ENCODE measurements around the gene GFER. TPM values are rescaled to one million over a fixed set of nuclear protein-coding genes. Genes with fewer than 3 reads are reported as not detected.

The GFER gene
- total RNA-seq, 1 donor = 8.6 TPM

DNA sequence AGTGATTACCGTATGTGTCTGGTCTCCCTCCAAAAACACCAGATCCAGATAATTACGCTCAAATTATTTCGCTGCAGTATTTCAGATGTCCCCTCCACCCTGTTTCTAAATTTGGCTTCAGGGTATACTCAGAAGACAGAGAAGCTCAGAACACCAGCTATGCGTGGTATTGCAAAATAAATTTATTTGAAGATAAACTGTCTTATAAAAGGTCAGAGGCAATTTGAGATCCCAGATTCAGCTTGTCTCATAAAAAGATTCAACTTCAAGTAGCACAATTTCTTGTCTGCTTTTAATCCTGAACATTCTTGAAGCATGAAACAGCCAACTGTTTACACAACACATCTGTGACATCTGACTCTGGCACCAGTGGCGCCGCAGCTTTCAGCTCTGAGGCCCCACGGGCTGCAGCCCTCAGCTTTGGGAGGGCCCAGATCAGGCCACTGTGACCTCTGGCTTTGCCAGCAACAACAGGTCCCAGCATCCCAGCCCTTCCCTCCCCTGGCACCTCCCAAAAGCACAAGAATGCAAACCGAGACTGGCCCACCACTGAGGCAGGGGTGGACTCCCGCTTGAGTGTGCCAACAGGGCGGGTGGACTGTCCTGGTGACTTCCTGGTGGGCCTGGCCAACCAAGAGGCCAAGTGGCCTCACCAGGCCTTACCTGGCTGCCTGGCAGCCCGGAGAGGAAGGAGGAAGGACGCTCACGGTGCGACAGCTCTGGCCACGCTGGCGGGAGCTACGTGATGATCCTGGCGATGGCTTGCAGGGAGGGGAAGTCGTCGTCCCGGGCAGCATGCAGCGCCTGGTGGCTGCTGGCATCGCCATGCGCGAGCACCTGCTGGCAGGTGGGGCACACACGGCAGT is 13.7 kb downstream of the GFER start:
- TF ChIP-seq, protein P1, sequence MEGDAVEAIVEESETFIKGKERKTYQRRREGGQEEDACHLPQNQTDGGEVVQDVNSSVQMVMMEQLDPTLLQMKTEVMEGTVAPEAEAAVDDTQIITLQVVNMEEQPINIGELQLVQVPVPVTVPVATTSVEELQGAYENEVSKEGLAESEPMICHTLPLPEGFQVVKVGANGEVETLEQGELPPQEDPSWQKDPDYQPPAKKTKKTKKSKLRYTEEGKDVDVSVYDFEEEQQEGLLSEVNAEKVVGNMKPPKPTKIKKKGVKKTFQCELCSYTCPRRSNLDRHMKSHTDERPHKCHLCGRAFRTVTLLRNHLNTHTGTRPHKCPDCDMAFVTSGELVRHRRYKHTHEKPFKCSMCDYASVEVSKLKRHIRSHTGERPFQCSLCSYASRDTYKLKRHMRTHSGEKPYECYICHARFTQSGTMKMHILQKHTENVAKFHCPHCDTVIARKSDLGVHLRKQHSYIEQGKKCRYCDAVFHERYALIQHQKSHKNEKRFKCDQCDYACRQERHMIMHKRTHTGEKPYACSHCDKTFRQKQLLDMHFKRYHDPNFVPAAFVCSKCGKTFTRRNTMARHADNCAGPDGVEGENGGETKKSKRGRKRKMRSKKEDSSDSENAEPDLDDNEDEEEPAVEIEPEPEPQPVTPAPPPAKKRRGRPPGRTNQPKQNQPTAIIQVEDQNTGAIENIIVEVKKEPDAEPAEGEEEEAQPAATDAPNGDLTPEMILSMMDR (IDR thresholded peaks at IDR 0.05; ENCODE audit: insufficient read depth, low read length) = no peak
- DNase-seq (ENCODE audit: low read depth) = no peak
- no peak overlapping the region for H3K4me3 ChIP-seq (ENCODE audit: low read depth, low read length)

DNA sequence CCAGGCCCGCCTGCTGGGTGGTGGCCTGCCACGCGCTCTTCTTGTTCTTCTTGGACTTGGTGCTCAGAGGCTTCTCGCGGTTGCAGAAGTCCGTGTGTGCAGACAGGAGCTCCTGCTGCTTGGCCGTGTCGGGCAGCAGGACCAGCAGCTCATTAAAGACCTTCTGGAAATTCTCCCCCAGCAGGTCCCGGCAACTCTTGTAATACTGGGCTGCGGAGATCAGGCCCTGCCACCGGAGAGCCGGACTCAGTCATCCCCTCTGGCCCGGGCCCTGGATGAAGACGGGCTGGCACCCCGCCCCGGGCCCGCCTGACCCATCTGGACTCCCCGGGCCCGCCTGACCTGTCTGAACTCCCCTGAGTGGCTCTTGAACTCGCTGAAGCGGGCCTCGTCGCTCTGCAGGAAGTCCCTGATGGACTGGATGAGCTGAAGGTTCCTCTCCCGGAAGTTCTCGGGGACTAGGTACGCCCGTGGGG is 14.4 kb downstream of the GFER start:
- H3K4me3 ChIP-seq (ENCODE audit: low read depth, low read length) = no peak overlapping the region
- DNase-seq (ENCODE audit: low read depth) = no peak
- TF ChIP-seq, protein P1 (IDR thresholded peaks at IDR 0.05; ENCODE audit: insufficient read depth, low read length) = no peak

DNA sequence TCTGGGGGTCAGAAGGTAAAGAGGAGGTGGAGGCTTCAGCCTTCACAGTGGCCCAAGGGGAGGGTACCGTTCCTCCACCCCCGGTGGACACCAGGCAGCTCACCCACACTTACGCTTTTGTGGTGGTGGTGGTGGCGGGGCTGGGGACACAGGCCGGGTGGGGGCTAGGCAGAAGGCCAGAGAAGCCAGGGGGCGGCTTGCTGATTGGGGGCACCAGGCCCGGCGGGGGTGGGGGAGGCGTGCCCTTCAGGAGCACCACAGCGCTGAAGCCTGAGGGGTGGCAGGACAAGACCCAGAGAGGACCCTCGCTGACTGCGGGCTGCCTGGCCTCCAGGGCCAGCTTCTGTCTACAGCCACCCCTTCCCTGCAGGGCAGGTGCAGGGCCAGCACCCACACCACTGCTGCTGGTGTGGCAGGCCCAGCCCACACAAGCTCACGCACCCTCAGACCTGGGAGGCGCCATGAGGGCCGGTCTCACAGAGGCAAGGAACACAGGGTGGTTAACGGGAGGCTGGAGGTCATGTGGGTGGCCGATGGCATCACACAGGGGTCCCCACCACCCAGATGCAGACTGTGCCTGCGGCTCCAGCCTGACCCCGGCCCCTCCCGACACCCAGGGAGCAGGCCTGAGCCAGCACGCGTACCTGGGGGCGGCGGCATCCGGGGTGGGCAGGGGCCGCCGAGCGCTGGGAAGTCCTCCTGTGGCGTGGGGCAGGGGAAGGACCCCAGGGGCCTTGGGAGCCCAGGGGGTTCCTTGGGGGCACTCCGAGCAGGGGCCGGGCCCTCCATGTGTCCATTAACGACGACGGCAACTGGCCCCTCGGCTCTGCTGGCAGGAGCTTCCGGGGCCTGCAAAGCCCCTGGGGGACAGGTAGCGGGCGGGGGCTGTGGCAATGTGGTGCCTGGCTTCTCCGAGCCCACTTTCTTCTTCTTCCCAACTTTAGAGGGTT is 15.1 kb downstream of the GFER start:
- DNase-seq (ENCODE audit: low read depth) = no peak
- TF ChIP-seq, protein P1 (IDR thresholded peaks at IDR 0.05; ENCODE audit: insufficient read depth, low read length) = no peak
- no peak overlapping the region for H3K4me3 ChIP-seq (ENCODE audit: low read depth, low read length)

DNA sequence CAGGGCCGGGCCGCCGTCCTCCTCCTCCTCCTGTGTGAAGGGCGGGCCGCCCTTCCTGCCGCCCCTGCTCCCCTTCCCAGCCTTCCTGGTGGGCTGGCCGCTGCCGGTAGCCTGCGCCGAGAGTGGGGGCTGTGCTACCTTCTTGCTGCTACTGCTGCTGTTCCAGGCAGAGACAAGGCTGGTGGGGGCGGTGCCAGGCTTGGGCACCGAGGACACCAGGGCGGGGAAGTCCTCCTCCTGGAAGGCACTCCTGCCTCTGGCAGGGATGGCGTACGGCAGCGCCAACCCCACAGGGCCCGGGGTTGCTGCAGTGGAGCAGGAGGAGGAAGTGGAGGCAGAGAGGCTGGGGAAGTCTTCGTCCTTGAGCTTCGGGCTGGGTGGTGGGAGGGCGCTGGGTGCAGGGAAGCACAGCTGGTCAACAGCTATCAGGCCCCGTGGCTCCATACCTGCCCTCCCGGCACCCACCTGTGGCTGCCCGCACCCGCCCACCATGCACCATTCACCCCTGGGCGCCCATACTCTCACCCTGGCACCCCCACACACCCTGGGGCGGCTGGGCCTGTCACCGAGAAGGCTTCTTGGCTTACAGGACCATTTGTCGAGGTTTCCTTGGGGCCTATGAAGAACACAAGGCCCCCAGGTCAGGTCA is 16.0 kb downstream of the GFER start:
- no peak for DNase-seq (ENCODE audit: low read depth)
- no peak overlapping the region for H3K4me3 ChIP-seq (ENCODE audit: low read depth, low read length)
- TF ChIP-seq, protein P1 (IDR thresholded peaks at IDR 0.05; ENCODE audit: insufficient read depth, low read length) = no peak

DNA sequence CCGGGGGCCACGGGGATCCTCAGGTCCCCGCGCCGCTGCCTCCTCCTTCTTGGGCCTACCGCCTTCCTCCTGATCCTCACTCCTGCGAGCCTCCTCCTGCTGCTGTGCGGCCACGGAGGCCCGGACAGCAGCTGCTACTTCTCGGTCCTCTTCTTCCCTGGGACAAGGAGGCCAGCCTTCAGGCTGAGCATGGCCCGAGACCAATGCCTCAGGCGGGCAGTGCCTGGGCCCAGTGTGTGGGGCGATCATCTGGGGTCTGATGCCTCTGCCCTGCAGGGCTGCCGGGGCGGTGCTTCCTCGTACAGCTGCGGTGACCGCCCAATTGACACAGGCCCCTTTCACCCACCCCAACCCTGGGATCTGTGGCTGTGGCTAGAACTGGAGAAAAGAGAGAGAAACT is 17.0 kb downstream of the GFER start:
- no peak overlapping the region for H3K4me3 ChIP-seq (ENCODE audit: low read depth, low read length)
- no peak for DNase-seq (ENCODE audit: low read depth)
- TF ChIP-seq, protein P1 (IDR thresholded peaks at IDR 0.05; ENCODE audit: insufficient read depth, low read length) = no peak

Measured in fibroblast of the aortic adventitia (primary cell).